WTC11 (cell line): ENCODE measurements around the gene COL19A1. TPM values are rescaled to one million over a fixed set of nuclear protein-coding genes. Genes with fewer than 3 reads are reported as not detected.

Source experiments
- ATAC-seq: fragments of 200-7000 bp; cut with Tn5 transposase; 2 replicates; pipeline ENCODE4 v1.10.0; 2021; ENCODE audit warnings: mild to moderate bottlenecking, moderate library complexity
- CTCF ChIA-PET: fragments of 300-600 bp; sonication (Branson Sonifier 250); formaldehyde crosslinking; loops from one replicate; lab custom pipeline; 2021; ENCODE audit warnings: antibody characterized with exemption; lab: Charles Lee
- POLR2A ChIA-PET: fragments of 350-600 bp; sonication (Branson Sonifier 250); formaldehyde crosslinking; loops from one replicate; lab custom pipeline; 2021; ENCODE audit warnings: antibody characterized with exemption; lab: Charles Lee
- DNase-seq: peaks from one replicate; pipeline ENCODE4 v3.0.0; 2021; ENCODE audit warnings: low spot score
- H3K27ac Mint-ChIP-seq: 2 replicates; pipeline ENCODE4 v1.8.0; 2021; ENCODE audit warnings: mixed read lengths
- H3K27me3 Mint-ChIP-seq: 2 replicates; pipeline ENCODE4 v1.8.0; 2021; ENCODE audit warnings: low read depth, mild to moderate bottlenecking, moderate library complexity, mixed read lengths
- H3K36me3 Mint-ChIP-seq: 2 replicates; pipeline ENCODE4 v1.8.0; 2021; ENCODE audit warnings: mixed read lengths
- H3K4me1 Mint-ChIP-seq: 2 replicates; pipeline ENCODE4 v1.8.0; 2022; ENCODE audit warnings: mixed read lengths
- H3K4me3 Mint-ChIP-seq: 2 replicates; pipeline ENCODE4 v1.8.0; 2021; ENCODE audit warnings: mild to moderate bottlenecking, moderate library complexity, mixed read lengths
- H3K9me3 Mint-ChIP-seq: 2 replicates; pipeline ENCODE4 v1.8.0; 2021; ENCODE audit warnings: mixed read lengths
- ARID4B ChIP-seq: sonication (generic); formaldehyde crosslinking; IDR thresholded peaks from 2 replicates; pipeline ENCODE4 v1.8.0; 2023; ENCODE audit warnings: missing genetic modification reagents, mild to moderate bottlenecking, borderline replicate concordance
- ATF6 ChIP-seq: sonication (generic); formaldehyde crosslinking; IDR thresholded peaks from 2 replicates; pipeline ENCODE4 v1.8.1; 2023; ENCODE audit warnings: mild to moderate bottlenecking, missing genetic modification reagents
- CREB1 ChIP-seq: sonication (generic); formaldehyde crosslinking; IDR thresholded peaks from 2 replicates; pipeline ENCODE4 v1.8.0; 2023; ENCODE audit warnings: mild to moderate bottlenecking, missing genetic modification reagents
- CTCF ChIP-seq: fragments of 200-600 bp; IDR thresholded peaks from 2 replicates; pipeline ENCODE4 v1.8.0; 2022; ENCODE audit warnings: antibody characterized with exemption
- E2F1 ChIP-seq: sonication (generic); formaldehyde crosslinking; IDR thresholded peaks from 2 replicates; pipeline ENCODE4 v1.8.0; 2022; ENCODE audit warnings: mild to moderate bottlenecking, missing genetic modification reagents
- GABPB1 ChIP-seq: sonication (generic); formaldehyde crosslinking; IDR thresholded peaks from 2 replicates; pipeline ENCODE4 v1.8.1; 2023; ENCODE audit warnings: mild to moderate bottlenecking, missing genetic modification reagents
- HMGA2 ChIP-seq: fragments of 250-450 bp; sonication (Bioruptor Pico); IDR thresholded peaks from 2 replicates; pipeline ENCODE4 v1.4.0; 2021; ENCODE audit warnings: mild to moderate bottlenecking, moderate library complexity
- HMGXB4 ChIP-seq: sonication (generic); formaldehyde crosslinking; IDR thresholded peaks from 2 replicates; pipeline ENCODE4 v1.8.1; 2023; ENCODE audit warnings: mild to moderate bottlenecking, moderate library complexity, missing genetic modification reagents
- IRF1 ChIP-seq: sonication (generic); formaldehyde crosslinking; IDR thresholded peaks from 2 replicates; pipeline ENCODE4 v1.8.0; 2023; ENCODE audit warnings: missing genetic modification reagents
- NR3C1 ChIP-seq: sonication (generic); formaldehyde crosslinking; conservative IDR thresholded peaks from 2 replicates; pipeline ENCODE4 v1.8.1; 2023; ENCODE audit warnings: low read depth, mild to moderate bottlenecking, missing genetic modification reagents
- PRRX2 ChIP-seq: fragments of 250-450 bp; sonication (Bioruptor Pico); IDR thresholded peaks from 2 replicates; pipeline ENCODE4 v1.8.0; 2021; ENCODE audit warnings: mild to moderate bottlenecking
- RORB ChIP-seq: fragments of 250-450 bp; sonication (Bioruptor Pico); IDR thresholded peaks from 2 replicates; pipeline ENCODE4 v1.9.0; 2021; ENCODE audit warnings: mild to moderate bottlenecking
- SMAD4 ChIP-seq: sonication (generic); formaldehyde crosslinking; IDR thresholded peaks from 2 replicates; pipeline ENCODE4 v1.8.0; 2022; ENCODE audit warnings: mild to moderate bottlenecking, missing genetic modification reagents
- SP1 ChIP-seq: sonication (generic); formaldehyde crosslinking; conservative IDR thresholded peaks from 2 replicates; pipeline ENCODE4 v1.8.1; 2022; ENCODE audit warnings: missing genetic modification reagents
- TEAD4 ChIP-seq: sonication (generic); formaldehyde crosslinking; IDR thresholded peaks from 2 replicates; pipeline ENCODE4 v1.8.0; 2022; ENCODE audit warnings: mild to moderate bottlenecking, missing genetic modification reagents
- TP53 ChIP-seq: sonication (generic); formaldehyde crosslinking; IDR thresholded peaks from 2 replicates; pipeline ENCODE4 v1.8.1; 2023; ENCODE audit warnings: mild to moderate bottlenecking, missing genetic modification reagents
- ZNF121 ChIP-seq: sonication (generic); formaldehyde crosslinking; IDR thresholded peaks from 2 replicates; pipeline ENCODE4 v1.8.0; 2023; ENCODE audit warnings: missing genetic modification reagents
- total RNA-seq: library from RNA; stranded (reverse); gene quantifications from 3 replicates; pipeline ENCODE4 v1.2.3, GENCODE V29; 2021

The COL19A1 gene
- total RNA-seq, 1 experiment from 2014 or later: not detected

- CTCF ChIA-PET: no interaction called here
- H3K27me3 Mint-ChIP-seq: no peaks in the 10 kb centered on the region
- ATAC-seq (no peak), DNase-seq (no peak)
- POLR2A ChIA-PET: no interaction called here
- H3K4me1 Mint-ChIP-seq: peaks cover 11% of the 10 kb centered on the region
- no peak overlapping the region for H3K4me3 Mint-ChIP-seq
- H3K27ac Mint-ChIP-seq: no peak overlapping the region
- H3K9me3 Mint-ChIP-seq: no peaks in the 10 kb centered on the region
- no peaks in the 10 kb centered on the region for H3K36me3 Mint-ChIP-seq
- no peak for TF ChIP-seq CTCF
- no peak for TF ChIP-seq IRF1 (CRISPR knock-in tag)
- TF ChIP-seq SMAD4 (CRISPR knock-in tag): no peak
- no peak for TF ChIP-seq RORB (CRISPR knock-in tag)
- TF ChIP-seq, all 79 proteins: peak for 0
These were observed 107.4 kb downstream of the COL19A1 start for GRCh38 chr6:69973763-69974162.

- ChIA-PET CTCF (no interaction called here), POLR2A (no interaction called here)
- Mint-ChIP-seq H3K27ac (no peak overlapping the region; the same call in 1 of the 2 replicates), H3K4me1 (peaks cover 11% of the 10 kb centered on the region), H3K27me3 (no peaks in the 10 kb centered on the region), H3K36me3 (no peaks in the 10 kb centered on the region), H3K4me3 (no peak overlapping the region), H3K9me3 (no peaks in the 10 kb centered on the region)
- no peak for TF ChIP-seq ZNF121
- TF ChIP-seq NR3C1 (CRISPR knock-in tag): no peak
- TF ChIP-seq ARID4B (CRISPR knock-in tag): no peak
- no peak for TF ChIP-seq SP1 (CRISPR knock-in tag)
- TF ChIP-seq TP53 (CRISPR knock-in tag): no peak
- TF ChIP-seq E2F1 (CRISPR knock-in tag): no peak
- TF ChIP-seq CREB1 (CRISPR knock-in tag): no peak
- TF ChIP-seq PRRX2: no peak
- no peak for TF ChIP-seq HMGA2
- TF ChIP-seq GABPB1 (CRISPR knock-in tag): no peak
- TF ChIP-seq TEAD4 (CRISPR knock-in tag): no peak
- no peak for TF ChIP-seq ATF6 (CRISPR knock-in tag)
- TF ChIP-seq HMGXB4 (CRISPR knock-in tag): no peak
- no peak for ATAC-seq
- DNase-seq: no peak
These were observed 107.8 kb downstream of the COL19A1 start for GRCh38 chr6:69974193-69974592.
